B cell (primary cell): ENCODE data around the gene TEX51.

Experiments
- EZH2 ChIP-seq: IDR thresholded peaks from 2 replicates; pipeline ENCODE4 v1.6.1; 2012; ENCODE audit warnings: borderline replicate concordance, low read depth, mild to moderate bottlenecking, moderate library complexity, low read length; ENCODE audit not compliant: insufficient read depth, poor library complexity, severe bottlenecking
- TF ChIP-seq, protein P1 (sequence below): fragments of 200-600 bp; IDR thresholded peaks from one replicate; pipeline ENCODE4 v1.8.0; 2022; ENCODE audit warnings: antibody characterized with exemption, mild to moderate bottlenecking

DNA sequence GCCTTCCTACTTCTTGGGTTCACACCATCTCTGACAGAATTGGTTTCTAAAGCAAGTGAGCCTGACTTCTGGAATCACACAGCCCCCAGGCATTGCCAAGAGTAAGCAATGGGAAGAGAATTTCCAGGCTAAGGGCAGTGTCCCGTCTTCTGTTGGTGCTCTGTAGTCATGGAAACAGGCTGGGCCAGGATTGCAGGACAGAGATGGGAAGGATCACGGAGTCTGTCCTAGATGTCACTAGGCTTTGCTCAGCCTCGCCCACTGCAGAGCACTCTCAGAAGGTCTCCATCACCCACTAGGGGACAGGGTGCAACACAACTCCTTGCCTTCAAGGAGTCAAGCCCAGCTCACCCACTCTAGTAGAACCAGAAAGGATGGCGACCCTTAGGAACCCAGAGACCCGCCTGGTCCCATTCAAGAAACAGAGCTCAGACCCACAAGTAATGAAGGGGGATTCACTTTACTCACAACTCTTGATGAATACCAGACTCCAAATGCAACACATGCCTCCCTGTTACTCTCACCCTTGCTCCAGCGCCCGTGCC lies 48.6 kb upstream of the TEX51 start:
- TF ChIP-seq, protein P1, sequence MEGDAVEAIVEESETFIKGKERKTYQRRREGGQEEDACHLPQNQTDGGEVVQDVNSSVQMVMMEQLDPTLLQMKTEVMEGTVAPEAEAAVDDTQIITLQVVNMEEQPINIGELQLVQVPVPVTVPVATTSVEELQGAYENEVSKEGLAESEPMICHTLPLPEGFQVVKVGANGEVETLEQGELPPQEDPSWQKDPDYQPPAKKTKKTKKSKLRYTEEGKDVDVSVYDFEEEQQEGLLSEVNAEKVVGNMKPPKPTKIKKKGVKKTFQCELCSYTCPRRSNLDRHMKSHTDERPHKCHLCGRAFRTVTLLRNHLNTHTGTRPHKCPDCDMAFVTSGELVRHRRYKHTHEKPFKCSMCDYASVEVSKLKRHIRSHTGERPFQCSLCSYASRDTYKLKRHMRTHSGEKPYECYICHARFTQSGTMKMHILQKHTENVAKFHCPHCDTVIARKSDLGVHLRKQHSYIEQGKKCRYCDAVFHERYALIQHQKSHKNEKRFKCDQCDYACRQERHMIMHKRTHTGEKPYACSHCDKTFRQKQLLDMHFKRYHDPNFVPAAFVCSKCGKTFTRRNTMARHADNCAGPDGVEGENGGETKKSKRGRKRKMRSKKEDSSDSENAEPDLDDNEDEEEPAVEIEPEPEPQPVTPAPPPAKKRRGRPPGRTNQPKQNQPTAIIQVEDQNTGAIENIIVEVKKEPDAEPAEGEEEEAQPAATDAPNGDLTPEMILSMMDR: no peak
- no peak for TF ChIP-seq EZH2
